H4 (cell line): ENCODE data around the gene ACACA. TPM values are rescaled to one million over a fixed set of nuclear protein-coding genes. Genes with fewer than 3 reads are reported as not detected.
"Not testable (repeated sequence)": the region's sequence is repeated elsewhere in the genome, so short reads cannot be mapped to it uniquely, and the experiment has no call there.

Experiments used
- DNase-seq: peaks from one replicate; pipeline ENCODE4 v3.0.0-alpha.2; 2015; ENCODE audit warnings: low spot score
- total RNA-seq: library from RNA; depleted of rRNA; stranded (reverse); fragments of >200 nt; shearing (Covaris generic); gene quantifications from 2 replicates; pipeline ENCODE4 v1.2.3, GENCODE V29; 2014; rRNA removed

ACACA gene
- 27.6 and 50.3 TPM in 2 replicates for total RNA-seq

GRCh38 chr17:37406635-37407461 is at the start of gene ACACA, which contains the start of gene TADA2A:
Gene ACACA, minus strand, starts transcription at chr17:37406836. Its CDS starts 537 bp downstream, at chr17:37406299.
Gene TADA2A, plus strand, starts transcription at chr17:37406886. Its CDS starts 4,480 bp downstream, at chr17:37411366.
- peak; percentile 61 for DNase-seq

- DNase-seq = no peak
Measured at GRCh38 chr17:37450112-37450511, 43.5 kb upstream of the ACACA start.

- no peak for DNase-seq
Measured at GRCh38 chr17:37447641-37448040, 41.0 kb upstream of the ACACA start.

GRCh38 chr17:37446027-37446426 is 39.4 kb upstream of the ACACA start:
- no peak for DNase-seq

- not testable (repeated sequence) for DNase-seq
Measured at GRCh38 chr17:37441369-37442014, 34.9 kb upstream of the ACACA start.

- DNase-seq = no peak
Measured at GRCh38 chr17:37440424-37440823, 33.8 kb upstream of the ACACA start.

GRCh38 chr17:37438141-37438540 is 31.5 kb upstream of the ACACA start:
- DNase-seq = no peak

- no peak for DNase-seq
Measured at GRCh38 chr17:37432671-37433070, 26.0 kb upstream of the ACACA start.

GRCh38 chr17:37430051-37430627 is 23.5 kb upstream of the ACACA start:
- DNase-seq = no peak

GRCh38 chr17:37429453-37429852 is 22.8 kb upstream of the ACACA start:
- no peak for DNase-seq

GRCh38 chr17:37429039-37429438 is 22.4 kb upstream of the ACACA start:
- DNase-seq = no peak

GRCh38 chr17:37425268-37425667 is 18.6 kb upstream of the ACACA start:
- no peak for DNase-seq

GRCh38 chr17:37422971-37423625 is 16.5 kb upstream of the ACACA start:
- DNase-seq = no peak

- no peak for DNase-seq
Measured at GRCh38 chr17:37417852-37418251, 11.2 kb upstream of the ACACA start.

GRCh38 chr17:37413875-37414519 is 7.4 kb upstream of the ACACA start:
- DNase-seq = no peak

- DNase-seq = no peak
Measured at GRCh38 chr17:37410357-37410756, 3.7 kb upstream of the ACACA start.

- DNase-seq = not testable (repeated sequence)
Measured at GRCh38 chr17:37408145-37408479, 1.5 kb upstream of the ACACA start.

GRCh38 chr17:37405955-37406634 is 541 bp downstream of the ACACA start:
- DNase-seq = no peak

- not testable (repeated sequence) for DNase-seq
Measured at GRCh38 chr17:37405522-37405921, 1.1 kb downstream of the ACACA start.

GRCh38 chr17:37400505-37400904 is 6.1 kb downstream of the ACACA start:
- no peak for DNase-seq

- DNase-seq = no peak
Measured at GRCh38 chr17:37399265-37399803, 7.3 kb downstream of the ACACA start.
